Measurements from ENCODE around the gene CD52. TPM values are rescaled to one million over a fixed set of nuclear protein-coding genes. Genes with fewer than 3 reads are reported as not detected.

CD52 gene, protein sequence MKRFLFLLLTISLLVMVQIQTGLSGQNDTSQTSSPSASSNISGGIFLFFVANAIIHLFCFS
- 541 TPM for total RNA-seq
- long read RNA-seq, transcript CD52-201 (2 exons, 468 nt), result major isoform, 186 of 193 reads
- long read RNA-seq, partial matches to known transcripts, result 0 of 193 reads
- long read RNA-seq, other reads (novel, unspliced or antisense), result 7 of 193 reads

DNA sequence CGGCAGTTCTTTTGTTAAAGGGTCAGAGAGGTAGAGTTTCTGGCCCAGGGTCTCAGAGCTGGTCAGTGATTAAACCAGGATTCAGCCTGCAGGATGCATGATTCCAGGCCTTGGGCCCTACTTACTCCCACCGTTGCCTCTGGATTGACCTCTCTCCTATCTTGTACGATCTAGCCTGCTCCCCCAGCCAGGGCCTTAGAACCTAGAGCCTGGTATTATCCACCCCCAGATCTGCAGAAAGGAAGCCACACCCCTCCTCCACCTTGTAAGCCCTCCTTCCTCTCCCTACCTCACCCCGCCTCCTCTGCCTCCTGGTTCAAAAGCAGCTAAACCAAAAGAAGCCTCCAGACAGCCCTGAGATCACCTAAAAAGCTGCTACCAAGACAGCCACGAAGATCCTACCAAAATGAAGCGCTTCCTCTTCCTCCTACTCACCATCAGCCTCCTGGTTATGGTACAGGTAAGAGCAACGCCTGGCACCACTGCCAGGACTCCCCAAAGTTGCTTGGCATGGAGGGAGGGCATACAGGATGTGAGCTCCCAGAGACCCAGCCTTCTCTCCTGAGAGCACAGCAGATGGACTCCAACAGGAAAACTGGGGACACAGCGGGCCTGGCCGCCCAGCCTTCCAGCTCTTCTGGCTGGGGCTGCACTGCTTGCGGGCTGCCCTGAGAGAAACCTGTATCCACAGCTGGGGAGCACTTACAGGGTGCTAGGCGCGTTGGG lies at the start of gene CD52:
Gene CD52, plus strand, starts transcription at position 347 of the 726 bp plus-strand sequence. Its CDS starts 60 bp downstream, at position 407.
- TF ChIP-seq, protein P1, sequence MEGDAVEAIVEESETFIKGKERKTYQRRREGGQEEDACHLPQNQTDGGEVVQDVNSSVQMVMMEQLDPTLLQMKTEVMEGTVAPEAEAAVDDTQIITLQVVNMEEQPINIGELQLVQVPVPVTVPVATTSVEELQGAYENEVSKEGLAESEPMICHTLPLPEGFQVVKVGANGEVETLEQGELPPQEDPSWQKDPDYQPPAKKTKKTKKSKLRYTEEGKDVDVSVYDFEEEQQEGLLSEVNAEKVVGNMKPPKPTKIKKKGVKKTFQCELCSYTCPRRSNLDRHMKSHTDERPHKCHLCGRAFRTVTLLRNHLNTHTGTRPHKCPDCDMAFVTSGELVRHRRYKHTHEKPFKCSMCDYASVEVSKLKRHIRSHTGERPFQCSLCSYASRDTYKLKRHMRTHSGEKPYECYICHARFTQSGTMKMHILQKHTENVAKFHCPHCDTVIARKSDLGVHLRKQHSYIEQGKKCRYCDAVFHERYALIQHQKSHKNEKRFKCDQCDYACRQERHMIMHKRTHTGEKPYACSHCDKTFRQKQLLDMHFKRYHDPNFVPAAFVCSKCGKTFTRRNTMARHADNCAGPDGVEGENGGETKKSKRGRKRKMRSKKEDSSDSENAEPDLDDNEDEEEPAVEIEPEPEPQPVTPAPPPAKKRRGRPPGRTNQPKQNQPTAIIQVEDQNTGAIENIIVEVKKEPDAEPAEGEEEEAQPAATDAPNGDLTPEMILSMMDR (IDR thresholded peaks at IDR 0.05), result no peak
- peaks cover 8% of the 10 kb centered on the region for H3K36me3 ChIP-seq
- H3K27me3 ChIP-seq (ENCODE audit: low read depth), result no peaks in the 10 kb centered on the region
- H3K9me3 ChIP-seq, result no peaks in the 10 kb centered on the region
- DNase-seq (no peak), ATAC-seq (peak; percentile 27 to 29)
- H3K4me1 ChIP-seq, result peaks cover 41% of the 10 kb centered on the region
- peak within 1 kb of the TSS; percentile 71 for H3K27ac ChIP-seq
- H3K4me3 ChIP-seq, result peak within 1 kb of the TSS; percentile 58
- intact Hi-C loops (cut with DNase I), result no loop called here

DNA sequence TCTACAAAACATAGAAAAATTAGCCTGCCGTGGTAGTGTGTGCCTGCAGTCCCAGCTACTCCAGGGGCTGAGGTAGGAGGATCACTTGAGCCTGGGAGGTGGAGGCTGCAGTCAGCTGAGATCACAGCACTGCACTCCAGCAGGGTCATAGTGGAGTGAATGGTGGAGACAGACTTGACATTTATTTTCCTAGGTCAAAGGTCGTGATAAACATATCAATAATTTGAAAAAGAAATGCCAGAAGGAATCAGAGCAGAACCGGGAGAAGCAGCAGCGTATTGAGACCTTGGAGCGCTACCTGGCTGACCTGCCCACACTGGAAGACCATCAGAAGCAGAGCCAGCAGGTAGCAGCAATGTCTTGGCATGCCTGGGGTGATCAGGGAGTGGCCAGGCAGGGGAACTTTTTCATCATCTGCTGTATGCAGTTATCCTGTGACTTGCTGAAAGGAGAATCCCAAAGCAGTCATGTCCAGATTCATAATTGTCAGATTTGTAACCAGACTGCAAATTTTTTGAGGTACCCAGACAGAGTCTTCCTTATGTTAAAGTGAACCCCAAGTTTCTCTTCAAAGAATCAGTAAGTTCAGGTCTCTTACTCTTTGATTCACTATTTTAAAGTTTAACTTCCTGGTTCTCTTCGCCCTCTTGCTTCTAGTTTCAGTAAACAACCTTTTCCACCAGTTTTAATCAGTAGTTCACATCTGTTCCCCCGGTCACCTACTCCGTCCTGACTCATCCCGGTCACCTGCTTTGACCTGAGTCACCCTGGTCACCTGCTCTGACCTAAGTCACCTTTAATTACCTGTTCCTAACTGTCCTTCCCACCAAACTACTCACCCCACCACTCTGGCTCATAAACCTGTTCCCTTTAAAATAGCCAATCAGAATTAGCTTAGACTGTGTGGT lies 49.2 kb upstream of the CD52 start:
- H3K27me3 ChIP-seq (ENCODE audit: low read depth), result no peaks in the 10 kb centered on the region
- intact Hi-C loops (cut with DNase I), result no loop called here
- no peak overlapping the region for H3K4me3 ChIP-seq
- TF ChIP-seq, protein P1 (IDR thresholded peaks at IDR 0.05), result no peak
- no peaks in the 10 kb centered on the region for H3K4me1 ChIP-seq
- no peak overlapping the region for H3K27ac ChIP-seq
- ATAC-seq (no peak), DNase-seq (no peak)
- peaks cover 27% of the 10 kb centered on the region for H3K36me3 ChIP-seq
- H3K9me3 ChIP-seq, result no peaks in the 10 kb centered on the region

DNA sequence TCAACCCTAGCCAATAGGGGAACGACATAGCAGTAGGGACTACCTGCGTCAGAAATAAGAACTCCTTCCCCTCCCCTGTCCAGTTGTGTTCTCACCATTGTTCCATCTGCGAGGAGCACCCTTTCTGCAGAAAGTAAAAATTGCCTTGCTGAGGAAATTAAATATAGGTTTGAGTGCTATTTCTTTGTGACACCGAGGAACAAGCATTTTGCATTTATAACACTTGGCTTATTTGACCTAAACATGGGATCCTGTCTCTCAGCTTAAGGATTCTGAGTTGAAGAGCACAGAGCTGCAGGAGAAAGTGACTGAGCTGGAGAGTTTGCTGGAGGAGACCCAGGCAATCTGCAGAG lies 48.6 kb upstream of the CD52 start:
- H3K36me3 ChIP-seq, result peaks cover 21% of the 10 kb centered on the region
- H3K9me3 ChIP-seq, result no peaks in the 10 kb centered on the region
- H3K4me1 ChIP-seq, result no peaks in the 10 kb centered on the region
- intact Hi-C loops (cut with DNase I), result no loop called here
- no peak overlapping the region for H3K4me3 ChIP-seq
- no peak for DNase-seq
- H3K27me3 ChIP-seq (ENCODE audit: low read depth), result no peaks in the 10 kb centered on the region
- TF ChIP-seq, protein P1 (IDR thresholded peaks at IDR 0.05), result no peak
- no peak overlapping the region for H3K27ac ChIP-seq
- ATAC-seq, result no peak

DNA sequence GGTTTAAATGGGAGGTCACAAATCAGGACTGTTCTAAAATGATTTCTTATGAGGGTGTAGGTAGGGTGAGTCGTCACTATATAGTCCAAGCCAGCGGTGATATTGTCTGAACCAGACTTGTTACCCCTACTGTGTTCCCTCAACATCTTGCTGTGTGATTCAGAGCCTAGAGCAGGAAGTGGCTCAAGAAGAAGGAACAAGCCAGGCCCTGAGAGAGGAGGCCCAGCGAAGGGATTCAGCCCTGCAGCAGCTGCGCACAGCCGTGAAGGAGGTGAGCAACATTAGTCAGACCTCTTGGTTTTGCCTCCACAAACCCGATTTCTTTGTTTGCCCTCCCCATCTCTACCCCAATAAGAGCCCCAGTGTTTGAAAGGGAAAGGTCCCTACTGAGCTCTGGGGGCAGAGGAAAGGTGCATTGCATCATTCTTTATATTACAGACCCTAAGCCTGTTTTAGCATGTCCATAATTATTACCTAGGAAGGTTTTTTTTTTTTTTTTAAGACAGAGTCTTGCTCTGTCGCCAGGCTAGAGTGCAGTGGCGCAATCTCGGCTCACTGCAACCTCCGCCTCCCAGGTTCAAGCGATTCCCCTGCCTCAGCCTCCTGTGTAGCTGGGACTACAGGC lies 42.8 kb upstream of the CD52 start:
- peaks cover 21% of the 10 kb centered on the region for H3K36me3 ChIP-seq

More for the DNA sequence above, 42.8 kb upstream of the CD52 start:
- TF ChIP-seq, protein P1 (IDR thresholded peaks at IDR 0.05), result no peak
- intact Hi-C loops (cut with DNase I), result no loop called here
- ATAC-seq (peak; percentile 6 to 13), DNase-seq (peak; percentile 59)
- H3K27me3 ChIP-seq (ENCODE audit: low read depth), result no peaks in the 10 kb centered on the region
- H3K9me3 ChIP-seq, result no peaks in the 10 kb centered on the region
- H3K27ac ChIP-seq, result peak overlapping the region; percentile 96
- H3K4me1 ChIP-seq, result peaks cover 50% of the 10 kb centered on the region
- H3K4me3 ChIP-seq, result no peak overlapping the region
